ENCODE data around the gene APOA4. TPM values are rescaled to one million over a fixed set of nuclear protein-coding genes. Genes with fewer than 3 reads are reported as not detected.

Gene APOA4
- total RNA-seq, 1 experiment from 2014 or later = not detected

DNA sequence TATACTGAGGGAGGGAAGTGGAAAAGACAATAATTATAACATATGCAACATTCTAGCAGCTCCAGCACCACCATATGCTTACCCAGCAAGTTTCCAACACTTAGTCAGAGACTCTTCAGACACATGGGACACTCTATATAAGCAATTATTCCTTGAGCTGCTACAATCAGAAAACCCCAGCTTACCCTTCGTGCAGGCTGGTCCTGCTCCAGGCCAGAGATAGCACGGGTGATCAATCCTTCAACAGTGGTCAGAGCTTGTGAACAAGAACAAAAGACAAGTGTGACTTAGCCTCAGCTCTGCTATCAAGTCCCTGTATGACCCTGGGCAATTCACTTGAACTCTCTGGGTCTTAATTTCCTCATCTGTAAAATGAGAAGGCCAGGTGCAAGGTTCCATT, 36.8 kb downstream of the APOA4 start:
- no peak for DNase-seq (ENCODE audit: extremely low read depth, low read depth)

DNA sequence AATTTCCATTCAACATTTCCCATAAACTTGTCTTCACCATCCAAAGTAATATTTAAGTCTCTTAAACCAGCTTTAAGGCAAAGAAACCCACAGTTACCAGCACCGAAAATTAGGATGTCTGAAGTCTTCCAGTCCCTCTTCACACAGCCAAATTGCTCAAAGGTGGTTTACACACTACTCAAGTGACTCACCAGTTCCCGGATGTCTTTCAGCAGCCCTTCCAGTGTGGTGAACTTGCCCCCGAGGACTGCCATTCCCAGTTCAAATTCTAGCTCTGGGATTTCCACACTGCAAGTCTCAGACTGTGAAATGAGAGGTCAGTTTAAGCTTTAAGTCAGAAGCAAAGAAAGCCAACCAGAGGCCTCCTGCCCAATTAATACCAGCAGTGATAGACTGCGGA, 40.4 kb downstream of the APOA4 start:
- no peak for DNase-seq (ENCODE audit: extremely low read depth, low read depth)

DNA sequence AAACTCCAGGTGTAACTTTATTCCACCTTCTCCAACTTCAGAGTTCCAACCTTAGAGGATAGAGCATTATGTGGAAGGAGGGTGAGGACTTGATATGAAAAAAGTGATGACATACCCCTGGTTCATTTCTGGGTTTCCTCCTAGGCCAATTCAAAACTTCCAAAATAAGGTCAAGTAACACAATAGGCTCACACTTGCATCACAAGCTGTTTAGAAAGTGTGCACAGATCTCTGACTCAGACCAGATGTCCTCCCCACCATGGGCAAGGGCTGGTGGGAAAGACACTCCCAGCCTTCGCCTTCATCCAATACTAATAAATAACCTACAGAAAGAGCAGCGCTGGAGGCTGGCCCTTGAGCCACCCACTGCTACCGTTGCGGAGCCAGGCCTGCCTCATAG, 44.5 kb downstream of the APOA4 start:
- no peak for DNase-seq (ENCODE audit: extremely low read depth, low read depth)

DNA sequence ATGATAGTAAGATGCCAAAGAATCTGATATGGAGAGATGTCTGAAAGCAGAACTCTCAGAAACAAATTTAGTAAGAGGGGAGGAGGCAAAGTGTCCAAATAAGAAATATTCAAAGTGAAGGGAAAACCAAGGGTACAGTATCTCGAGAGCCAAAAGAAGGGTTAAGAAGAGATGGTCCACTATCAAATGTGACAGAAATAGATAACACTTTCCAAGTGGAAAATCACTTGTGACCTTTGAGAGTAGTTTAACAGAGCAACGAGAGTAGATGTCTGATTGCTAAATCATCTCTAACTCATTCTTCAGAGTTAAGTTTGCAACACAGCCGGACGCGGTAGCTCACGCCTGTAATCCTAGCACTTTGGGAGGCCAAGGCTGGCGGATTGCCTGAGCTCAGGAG, 46.0 kb downstream of the APOA4 start:
- DNase-seq (ENCODE audit: extremely low read depth, low read depth) = no peak

DNA sequence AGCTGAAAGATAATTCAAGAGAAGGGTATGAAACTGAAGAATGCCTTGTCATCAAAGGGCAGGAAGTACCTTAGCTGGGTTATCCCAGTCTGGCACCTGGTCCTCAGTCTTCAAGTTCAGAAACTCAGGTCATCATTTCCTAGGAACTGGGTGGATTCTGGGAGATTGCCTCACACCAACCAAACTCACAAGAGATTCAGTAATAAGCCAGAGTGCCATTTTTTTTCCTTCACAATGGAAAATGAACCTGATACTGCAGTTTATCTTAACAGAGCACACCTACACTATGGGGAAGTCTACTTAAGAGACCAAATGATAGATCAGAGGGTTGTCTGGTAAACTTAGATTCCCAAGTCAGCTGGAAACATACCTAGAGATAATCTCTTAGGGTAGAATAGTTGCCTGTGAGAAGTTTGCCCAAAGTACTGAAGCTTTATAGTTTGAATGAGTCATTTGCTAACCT, 46.6 kb downstream of the APOA4 start:
- DNase-seq (ENCODE audit: extremely low read depth, low read depth) = no peak

DNA sequence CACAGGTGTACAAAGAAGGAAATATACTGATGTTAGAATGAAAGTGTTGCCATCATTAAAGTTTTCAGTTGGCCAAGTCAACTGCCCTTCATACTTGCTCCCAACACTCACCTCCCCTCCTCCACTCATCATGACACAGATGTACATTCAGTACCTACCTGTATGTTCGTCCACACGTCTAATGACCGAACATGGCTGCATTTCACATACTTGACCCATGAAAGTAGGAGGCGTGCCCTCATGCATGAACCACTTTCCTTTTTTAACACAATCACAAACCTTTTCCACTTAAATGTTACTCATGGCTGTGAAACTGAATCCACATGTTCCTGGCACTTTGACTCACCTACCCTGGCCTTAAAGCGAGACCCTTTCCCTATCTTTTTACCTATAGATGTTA, 47.1 kb downstream of the APOA4 start:
- no peak for DNase-seq (ENCODE audit: extremely low read depth, low read depth)

DNA sequence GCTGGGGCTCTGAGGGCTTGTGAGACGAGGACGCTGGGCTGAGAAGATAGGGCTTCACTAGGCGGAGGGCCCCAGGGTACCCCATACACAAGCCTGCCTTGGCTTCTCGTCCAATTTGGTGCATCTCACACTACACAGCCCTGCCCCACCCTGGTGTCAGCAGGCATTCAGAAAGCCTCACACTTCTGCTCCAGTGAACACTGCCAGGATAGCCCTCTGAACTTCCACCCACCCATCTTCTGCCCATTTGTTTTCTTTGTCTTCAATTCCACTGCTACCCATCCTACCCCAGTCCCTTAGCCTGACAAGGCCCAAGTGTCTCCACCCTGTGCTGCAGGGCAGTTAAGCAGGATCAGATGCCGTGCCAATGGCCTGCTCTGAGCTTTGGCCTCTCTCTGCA, 48.4 kb downstream of the APOA4 start:
- no peak for DNase-seq (ENCODE audit: extremely low read depth, low read depth)

DNA sequence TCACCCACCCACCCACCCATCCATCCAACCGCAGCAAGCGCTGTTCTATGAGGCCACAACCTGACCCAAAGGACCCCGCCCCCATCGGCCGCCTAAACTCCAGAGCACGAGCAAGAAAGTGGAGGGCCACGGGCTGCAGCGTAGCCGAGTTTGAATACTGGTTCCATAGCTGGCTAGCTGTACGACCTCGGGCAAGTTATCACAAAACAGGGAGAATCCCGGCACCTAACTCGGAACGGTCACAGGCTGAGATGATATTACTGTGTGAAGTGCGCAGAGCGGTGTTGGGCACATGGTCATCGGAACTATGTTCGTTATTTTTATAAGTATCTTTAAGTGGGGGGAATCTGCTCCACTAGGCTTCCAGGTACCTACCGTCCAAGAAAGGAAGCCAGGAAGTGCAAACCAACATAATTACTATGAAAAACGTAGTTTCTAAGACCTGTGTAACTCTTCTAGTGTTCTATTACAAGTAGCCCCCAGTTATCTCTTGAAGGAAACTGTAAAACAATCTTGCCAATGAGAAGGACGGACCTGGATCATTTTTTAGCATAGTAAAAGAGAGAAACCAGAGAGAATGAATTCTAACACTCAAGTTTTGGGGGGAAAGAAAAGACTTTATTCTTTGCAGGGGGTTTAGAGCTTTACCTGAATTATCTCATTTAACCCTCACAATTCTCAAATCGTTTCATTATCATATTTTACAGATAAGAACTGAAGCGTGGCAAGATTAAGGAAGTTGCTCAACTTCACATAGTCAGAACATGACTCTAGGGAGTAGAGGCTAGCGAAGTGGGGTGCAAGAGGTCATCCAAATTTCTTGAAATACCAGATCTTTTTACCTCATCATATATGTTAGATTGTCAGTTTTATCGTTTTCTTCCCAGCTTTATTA, 49.7 kb downstream of the APOA4 start:
- DNase-seq (ENCODE audit: extremely low read depth, low read depth) = no peak

DNA sequence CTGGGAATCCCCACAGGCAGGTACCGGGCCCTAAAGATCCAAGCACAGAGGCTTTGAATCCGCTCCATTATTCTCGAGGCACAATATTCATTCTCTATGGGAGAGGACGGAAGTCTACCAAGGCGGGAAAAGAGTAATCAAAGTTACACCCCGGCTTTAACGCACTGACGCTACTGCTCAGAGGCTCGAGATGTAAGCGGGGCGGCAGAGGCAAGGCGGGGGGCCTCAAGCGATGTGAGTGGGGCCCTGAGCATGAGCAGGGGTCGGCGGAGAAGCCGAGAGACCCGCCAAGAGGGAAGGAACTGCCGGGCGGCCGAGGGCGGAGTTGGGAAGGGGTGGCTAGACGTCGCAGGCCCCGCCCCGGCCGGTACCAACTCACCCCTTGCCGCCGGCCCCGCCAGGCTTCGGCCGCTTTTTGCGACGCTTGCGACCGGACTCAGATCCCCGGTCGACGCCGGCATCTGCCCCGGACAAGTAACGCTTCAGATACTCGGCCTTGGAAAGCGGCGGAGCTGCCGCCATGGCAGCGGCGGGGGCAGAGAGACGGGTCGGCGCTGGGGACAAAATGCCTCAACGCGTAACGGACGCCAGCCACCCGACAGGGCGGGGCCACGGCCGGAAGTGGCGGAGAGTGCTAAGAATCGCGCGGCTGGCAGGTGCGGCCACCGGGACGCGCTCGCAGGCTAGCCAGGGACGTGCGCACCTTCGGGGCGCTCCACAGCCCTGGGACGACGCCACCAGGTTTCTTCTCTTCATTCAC, 50.5 kb downstream of the APOA4 start, which contains the start of gene BUD13:
Gene BUD13, minus strand, starts transcription at position 545 of the 760 bp plus-strand sequence. Its CDS starts 23 bp downstream, at position 522.
- DNase-seq (ENCODE audit: extremely low read depth, low read depth) = peak; percentile 69

DNA sequence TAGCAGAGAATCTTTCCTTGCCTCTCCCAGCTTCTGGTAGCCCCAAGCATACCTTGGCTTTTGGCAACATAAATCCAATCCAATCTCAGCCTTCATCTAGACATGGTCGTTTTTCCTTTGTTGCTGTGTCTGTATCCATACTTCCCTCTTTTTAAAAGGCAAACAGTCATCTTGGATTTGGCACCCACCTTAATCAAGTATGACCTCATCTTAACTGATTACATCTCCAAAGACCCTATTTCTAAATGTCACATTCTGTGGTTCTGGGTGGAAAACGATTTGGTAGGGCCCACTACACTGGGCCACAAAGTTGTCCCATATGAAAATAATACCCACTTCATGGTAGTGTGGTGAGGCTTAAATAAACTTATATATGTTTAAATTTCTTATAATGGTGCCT, 51.2 kb downstream of the APOA4 start:
- DNase-seq (ENCODE audit: extremely low read depth, low read depth) = no peak

Other genes starting within 250 kb of the APOA4 start
- gene BUD13, start 50.3 kb downstream of the APOA4 start, total RNA-seq (2014; rRNA removed; shearing (Covaris generic)) = 14.4 and 15.9 TPM in 2 replicates
- gene ZPR1, start 35.3 kb downstream of the APOA4 start, total RNA-seq (2014; rRNA removed; shearing (Covaris generic)) = 54.3 and 70.3 TPM in 2 replicates
- not detected in 2 replicates for gene APOA5, start 31.4 kb downstream of the APOA4 start, total RNA-seq (2014; rRNA removed; shearing (Covaris generic))
- gene APOC3, start 6.6 kb upstream of the APOA4 start, total RNA-seq (2014; rRNA removed; shearing (Covaris generic)) = not detected in 2 replicates
- gene APOA1, start 14.3 kb upstream of the APOA4 start, total RNA-seq (2014; rRNA removed; shearing (Covaris generic)) = not detected in 2 replicates